MV-4-11 (cell line): ENCODE results near the gene ARL4D.
"Not testable (repeated sequence)": the region's sequence is repeated elsewhere in the genome, so short reads cannot be mapped to it uniquely, and the experiment has no call there.

ENCODE experiments used
- DNase-seq: peaks from one replicate; lab custom pipeline; 2025; lab: John Stamatoyannopoulos, UW

The ARL4D gene

GRCh38 chr17:43395165-43395564, 3.6 kb upstream of the ARL4D start:
- no peak for DNase-seq

GRCh38 chr17:43396491-43397060, 2.2 kb upstream of the ARL4D start:
- DNase-seq, result no peak

DNA sequence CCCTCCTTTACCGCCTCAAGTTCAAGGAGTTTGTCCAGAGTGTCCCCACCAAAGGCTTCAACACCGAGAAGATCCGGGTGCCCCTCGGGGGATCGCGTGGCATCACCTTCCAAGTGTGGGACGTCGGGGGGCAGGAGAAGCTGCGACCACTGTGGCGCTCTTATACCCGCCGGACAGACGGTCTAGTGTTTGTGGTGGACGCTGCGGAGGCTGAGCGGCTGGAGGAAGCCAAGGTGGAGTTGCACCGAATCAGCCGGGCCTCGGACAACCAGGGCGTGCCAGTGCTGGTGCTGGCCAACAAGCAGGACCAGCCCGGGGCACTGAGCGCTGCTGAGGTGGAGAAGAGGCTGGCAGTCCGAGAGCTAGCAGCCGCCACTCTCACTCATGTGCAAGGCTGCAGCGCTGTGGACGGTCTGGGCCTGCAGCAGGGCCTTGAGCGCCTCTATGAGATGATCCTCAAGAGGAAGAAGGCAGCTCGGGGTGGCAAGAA, 1.1 kb downstream of the ARL4D start:
- no peak for DNase-seq

DNA sequence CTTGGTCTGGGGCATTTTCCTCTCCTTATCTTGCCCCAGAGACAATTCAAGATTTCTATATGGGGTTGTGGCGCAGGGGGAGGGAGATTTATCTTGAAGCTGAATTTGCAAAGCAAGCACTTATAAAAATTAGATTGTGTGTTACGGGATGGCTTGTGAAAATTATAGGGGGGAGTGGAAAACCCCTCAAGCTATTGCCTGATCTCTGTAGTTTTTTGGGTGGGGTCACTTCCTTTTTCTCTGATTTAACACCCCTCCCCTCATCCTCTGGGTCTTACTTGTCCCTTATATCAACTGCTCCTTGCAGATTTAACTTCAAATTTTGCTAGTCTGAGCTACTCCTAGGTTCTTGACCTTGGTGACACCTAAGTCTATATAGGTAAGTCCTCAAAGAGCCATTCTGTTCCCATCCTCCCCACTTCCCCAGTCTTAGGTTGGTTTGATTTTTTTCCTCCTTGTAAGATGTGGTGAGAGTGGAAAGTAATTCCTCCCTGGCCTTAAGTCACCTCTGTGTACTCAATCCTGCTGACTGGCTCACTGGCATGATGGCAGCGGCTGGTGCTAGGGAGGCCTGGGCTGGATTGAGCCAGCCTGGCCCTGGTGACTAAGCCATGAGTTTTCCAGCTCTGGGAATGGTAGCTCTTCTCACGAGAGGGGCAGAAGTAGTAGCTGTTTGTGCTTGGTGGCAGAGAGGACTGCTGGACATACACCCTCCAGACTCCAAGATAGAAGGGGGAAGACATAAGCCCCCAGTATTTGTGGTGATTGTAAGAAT, 2.3 kb downstream of the ARL4D start:
- no peak for DNase-seq

- DNase-seq, result no peak
Observed at GRCh38 chr17:43402078-43402477, 3.3 kb downstream of the ARL4D start.

DNA sequence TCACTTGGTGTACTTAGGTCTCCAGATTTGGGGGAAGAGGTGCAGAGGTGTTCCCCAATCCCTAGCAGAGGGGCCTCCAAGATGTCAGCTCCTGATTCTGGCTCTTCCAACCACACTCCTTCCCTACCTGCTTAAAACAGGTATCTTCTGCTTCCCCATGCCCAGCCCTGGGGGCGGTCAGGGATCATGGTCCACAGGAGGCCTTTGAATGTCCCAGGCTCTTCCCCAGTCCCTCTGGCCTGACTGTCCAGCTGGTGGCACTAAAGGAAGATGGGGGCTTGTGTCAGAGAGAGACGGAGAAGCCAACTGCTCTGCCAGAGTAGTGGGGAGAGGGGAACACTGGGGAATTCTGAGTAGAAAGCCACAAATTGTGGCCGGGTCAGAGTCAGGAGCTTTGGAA, 3.8 kb downstream of the ARL4D start:
- DNase-seq, result no peak

DNA sequence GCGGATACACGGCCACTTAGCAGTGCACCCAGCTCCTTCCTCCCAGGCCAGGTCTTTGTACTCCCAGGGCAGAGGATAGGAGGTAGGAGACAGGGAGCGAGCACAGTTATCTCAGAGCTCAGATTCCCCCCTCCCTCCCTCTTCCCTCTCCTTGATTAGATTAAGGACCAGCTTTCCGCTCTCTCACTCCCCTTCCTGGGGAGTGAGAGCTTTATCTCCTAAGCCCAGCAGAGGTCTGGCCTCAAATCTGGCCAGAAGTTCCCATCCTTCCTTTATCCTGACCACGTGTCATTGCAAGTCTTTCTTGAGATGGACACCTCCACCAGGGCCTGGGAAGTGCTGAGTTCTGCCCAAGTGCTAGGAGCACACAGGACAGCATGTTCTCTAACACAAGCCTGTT, 5.1 kb downstream of the ARL4D start:
- DNase-seq, result no peak

DNA sequence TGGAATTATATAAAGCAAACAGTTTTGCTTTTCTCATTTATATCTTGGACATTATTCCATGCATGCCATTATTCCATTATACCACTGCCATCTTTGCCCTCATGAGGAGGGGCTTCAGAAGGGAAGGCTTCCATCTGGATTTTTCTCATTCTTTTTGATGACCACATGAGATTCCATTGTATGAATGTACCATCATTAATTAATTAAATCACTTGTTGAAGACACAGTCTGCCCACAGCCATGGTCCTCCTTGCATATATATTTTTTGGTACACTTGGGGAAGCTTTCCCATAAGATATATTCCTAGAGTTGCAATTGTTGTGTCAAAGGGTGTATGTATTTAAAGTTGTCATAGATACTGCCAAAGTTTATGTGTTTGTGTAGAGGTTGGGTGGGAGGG, 7.1 kb downstream of the ARL4D start:
- DNase-seq, result no peak

GRCh38 chr17:43406676-43407645, 8.2 kb downstream of the ARL4D start:
- DNase-seq, result no peak

DNA sequence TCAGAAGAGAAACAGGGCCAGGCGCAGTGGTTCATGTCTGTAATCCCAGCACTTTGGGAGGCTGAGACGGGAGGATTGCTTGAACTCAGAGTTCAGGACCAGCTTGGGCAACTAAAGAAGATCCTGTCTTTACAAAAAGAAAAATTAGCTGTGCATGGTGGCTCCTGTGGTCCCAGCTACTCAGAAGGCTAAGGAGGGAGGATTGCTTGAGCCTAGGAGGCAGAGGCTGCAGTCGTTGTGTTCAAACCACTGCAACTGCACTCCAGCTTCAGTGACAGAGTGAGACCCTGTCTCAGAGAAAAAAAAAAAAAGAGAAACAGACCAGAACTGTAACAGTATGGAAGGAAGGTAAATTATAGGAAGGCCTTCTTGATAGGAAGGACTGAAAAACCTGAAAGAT, 10.3 kb downstream of the ARL4D start:
- no peak for DNase-seq

DNA sequence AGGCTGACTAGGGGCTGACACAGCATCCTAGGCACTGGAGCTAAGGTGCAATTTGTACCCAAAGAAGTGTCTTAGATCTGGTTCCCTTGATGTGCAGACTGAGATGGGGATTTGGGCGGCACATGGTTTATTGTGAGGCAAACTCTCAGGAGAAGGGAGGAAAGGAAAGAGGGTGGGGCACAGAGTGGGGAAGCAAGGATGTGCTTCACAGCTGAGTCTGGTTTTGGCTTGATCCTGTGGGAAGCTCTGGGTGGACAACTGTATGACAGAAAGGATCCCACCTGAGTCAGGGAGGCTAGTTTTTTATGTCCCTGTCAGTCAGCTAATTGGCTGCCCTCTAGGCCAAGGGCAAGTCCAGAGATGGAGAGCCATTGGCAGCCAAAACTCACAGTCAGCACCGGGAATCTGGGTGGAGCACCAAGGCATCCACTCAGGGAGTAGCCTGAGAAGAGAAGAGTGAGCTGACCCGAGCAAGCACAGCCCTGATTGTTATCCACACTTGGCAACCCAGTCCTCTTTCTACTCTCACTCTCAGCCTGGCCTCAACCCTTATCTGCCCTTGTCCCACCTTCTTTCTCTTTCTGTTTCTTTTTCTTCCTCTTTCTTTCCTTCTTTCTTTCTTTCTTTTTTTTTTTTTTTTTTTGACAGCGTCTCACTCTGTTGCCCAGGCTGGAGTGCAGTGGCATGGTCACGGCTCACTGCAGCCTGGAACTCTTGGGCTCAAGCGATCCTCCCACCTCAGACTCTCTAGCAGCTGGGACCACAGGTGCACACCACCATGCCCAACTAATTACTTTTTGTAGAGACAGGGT, 12.0 kb downstream of the ARL4D start:
- no peak for DNase-seq

GRCh38 chr17:43411369-43411677, 12.5 kb downstream of the ARL4D start:
- DNase-seq, result no peak

- peak; percentile 6 for DNase-seq
Observed at GRCh38 chr17:43411749-43412148, 13.0 kb downstream of the ARL4D start.

DNA sequence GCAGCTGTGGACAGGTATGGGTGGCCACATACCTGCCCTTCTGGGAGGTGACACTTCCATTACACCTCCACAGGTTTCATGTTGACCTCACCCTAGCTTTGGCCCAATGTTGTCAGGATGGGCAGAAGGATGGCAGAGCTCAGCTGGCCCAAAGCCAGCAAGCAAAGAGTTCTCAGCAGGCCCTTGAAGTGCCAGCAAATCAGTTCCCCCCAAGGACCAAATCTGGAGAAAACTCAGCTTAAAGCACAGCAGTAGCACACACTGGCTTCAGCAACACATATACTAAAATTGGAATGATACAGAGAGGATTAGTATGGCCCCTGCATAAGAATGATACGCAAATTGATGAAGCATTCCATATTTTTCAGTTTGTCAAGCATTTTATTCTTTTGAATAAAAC, 13.4 kb downstream of the ARL4D start:
- DNase-seq, result no peak

DNA sequence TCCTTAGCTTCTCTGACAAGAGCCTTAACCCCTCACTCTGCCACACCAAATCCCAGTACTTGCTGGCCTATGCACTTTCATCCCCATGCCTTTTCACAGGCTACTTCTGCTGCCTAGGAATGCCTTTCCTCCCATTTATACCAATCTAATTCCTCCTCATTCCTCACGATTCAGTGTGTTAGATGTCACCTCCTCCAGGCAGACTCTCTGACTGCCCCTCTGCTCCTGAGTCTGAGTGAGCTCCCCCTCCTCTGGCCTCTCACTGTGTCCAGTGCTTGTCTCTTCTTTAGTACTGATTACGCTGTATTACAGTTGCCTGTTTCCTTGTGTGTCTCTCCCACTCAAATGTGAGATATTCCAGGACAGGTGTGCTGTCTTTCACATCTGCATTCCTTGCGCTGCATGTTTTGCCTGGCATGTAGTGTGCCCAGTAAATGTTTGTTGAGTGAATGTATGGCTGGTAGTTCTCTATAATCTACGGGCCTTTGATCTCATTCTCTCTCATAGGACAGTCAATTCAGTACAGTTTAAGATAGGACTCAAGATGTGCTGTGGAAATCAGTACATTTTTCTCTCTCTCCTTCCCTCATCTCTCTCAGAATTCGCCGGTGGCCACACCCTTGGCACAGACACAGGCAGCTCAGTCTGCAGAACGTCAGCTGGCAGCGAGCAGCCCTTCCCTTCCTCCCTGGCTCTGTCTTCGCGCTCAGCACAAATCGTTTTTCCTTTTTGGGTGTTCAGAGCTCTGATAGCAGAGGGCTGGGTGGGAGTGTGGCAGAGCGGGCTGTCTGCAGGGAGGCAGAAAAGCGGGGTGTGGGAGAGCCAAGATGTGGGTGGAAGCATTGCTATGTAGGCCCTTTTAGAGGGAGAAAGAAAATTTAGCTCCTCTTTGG, 18.5 kb downstream of the ARL4D start:
- DNase-seq, result no peak

DNA sequence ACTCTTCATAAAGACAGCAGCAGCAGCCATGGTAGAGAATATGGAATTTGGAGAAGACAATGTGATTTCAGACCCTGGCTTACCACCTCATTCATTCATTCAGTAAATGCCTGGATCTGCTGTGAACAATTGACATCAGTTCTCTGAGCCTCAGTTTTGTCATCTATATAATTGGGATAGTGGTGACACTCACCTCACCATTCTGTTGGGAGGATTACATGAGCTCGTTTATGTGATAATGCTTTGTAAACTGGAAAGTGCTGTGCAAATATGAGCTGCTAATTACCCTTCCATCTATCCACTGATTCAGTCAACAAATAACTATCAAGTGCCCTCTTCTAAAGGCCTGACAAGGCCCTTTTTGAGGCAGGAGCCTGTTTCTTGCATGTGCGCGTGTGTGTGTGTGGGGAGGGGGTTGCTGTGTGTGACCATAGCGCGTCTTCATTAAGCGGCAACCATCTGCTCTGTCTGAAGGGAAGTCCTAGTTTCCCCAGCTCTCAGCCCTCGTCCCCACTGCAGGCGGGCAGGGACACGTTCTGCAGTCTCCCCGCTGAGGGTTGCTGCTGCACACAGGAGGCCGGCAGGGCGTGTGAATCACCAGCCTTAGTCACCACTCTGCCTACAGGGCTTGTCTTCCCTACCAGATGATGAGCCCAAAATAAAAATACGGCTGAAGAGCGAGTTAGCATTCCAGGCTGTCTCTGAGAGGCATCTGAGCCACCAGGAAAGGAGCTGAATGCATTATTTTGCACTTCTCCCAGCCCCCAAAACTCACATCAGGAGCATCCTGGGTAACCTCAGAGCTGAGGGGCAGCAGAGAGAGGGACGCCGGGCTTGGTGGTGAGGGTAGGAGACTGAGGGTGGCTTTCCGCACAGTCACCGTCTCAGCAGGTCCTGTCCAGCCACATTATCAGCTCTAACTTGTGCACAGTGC, 19.9 kb downstream of the ARL4D start:
- peak; percentile 89 for DNase-seq

GRCh38 chr17:43419375-43419882, 20.6 kb downstream of the ARL4D start:
- not testable (repeated sequence) for DNase-seq

DNA sequence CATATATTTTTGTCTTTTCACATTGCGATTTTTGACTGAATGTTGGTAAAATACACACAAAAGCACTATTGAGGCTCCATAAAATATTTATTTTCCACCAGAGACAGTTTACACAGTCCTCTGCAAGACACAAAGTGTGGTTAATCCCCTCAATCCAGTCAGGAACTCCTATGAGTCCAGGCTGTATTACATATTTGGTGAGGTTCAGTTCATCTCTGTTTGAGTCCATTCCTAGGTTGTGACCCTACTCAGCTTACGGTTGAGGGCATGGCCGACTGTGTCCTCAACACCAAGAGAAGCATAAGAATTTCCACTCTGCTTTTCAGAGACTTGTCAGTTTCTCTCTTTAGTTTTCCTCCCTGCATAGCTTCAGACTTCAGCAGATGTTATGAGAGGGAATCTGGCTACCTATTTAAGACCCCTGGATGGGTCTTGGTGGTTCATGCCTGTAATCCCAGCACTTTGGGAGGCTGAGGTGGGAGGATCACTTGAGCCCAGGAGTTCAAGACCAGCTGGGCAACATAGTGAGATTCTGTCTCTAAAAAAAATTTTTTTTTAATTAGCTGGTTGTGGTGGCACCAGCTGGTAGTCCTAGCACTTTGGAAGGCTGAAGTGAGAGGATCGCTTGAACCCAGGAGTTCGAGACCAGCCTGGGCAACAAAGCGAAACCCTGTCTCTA, 25.1 kb downstream of the ARL4D start:
- no peak for DNase-seq
